ENCODE data around the gene NAP1L4.

The NAP1L4 gene

GRCh38 chr11:2903672-2904011 is 88.5 kb downstream of the NAP1L4 start:
- no peak for DNase-seq (ENCODE audit: low read depth)
- no peak overlapping the region for H3K4me3 ChIP-seq (ENCODE audit: control insufficient read depth, low read depth, low read length)

GRCh38 chr11:2902784-2903671 is 89.1 kb downstream of the NAP1L4 start:
- DNase-seq (ENCODE audit: low read depth) = no peak
- no peak for TF ChIP-seq CTCF (conservative IDR thresholded peaks at IDR 0.05; ENCODE audit: control insufficient read depth, insufficient read depth, low read depth, low read length)
- peak overlapping the region; percentile 59 for H3K4me3 ChIP-seq (ENCODE audit: control insufficient read depth, low read depth, low read length)

More at GRCh38 chr11:2903672-2904011, 88.5 kb downstream of the NAP1L4 start:
- no peak for TF ChIP-seq CTCF (conservative IDR thresholded peaks at IDR 0.05; ENCODE audit: control insufficient read depth, insufficient read depth, low read depth, low read length)

GRCh38 chr11:2901854-2902783 is 90.0 kb downstream of the NAP1L4 start:
- DNase-seq (ENCODE audit: low read depth) = peak; percentile 86
- no peak for TF ChIP-seq CTCF (conservative IDR thresholded peaks at IDR 0.05; ENCODE audit: control insufficient read depth, insufficient read depth, low read depth, low read length)
- peak overlapping the region; percentile 59 for H3K4me3 ChIP-seq (ENCODE audit: control insufficient read depth, low read depth, low read length)

- no peak for DNase-seq (ENCODE audit: low read depth)
- H3K4me3 ChIP-seq (ENCODE audit: control insufficient read depth, low read depth, low read length) = no peak overlapping the region
- TF ChIP-seq CTCF (conservative IDR thresholded peaks at IDR 0.05; ENCODE audit: control insufficient read depth, insufficient read depth, low read depth, low read length) = no peak
These were observed 90.8 kb downstream of the NAP1L4 start for GRCh38 chr11:2901196-2901796.

GRCh38 chr11:2899080-2899783 is 92.9 kb downstream of the NAP1L4 start:
- DNase-seq (ENCODE audit: low read depth) = no peak
- no peak overlapping the region for H3K4me3 ChIP-seq (ENCODE audit: control insufficient read depth, low read depth, low read length)
- TF ChIP-seq CTCF (conservative IDR thresholded peaks at IDR 0.05; ENCODE audit: control insufficient read depth, insufficient read depth, low read depth, low read length) = no peak

Data from fibroblast of mammary gland (primary cell).